HG03097 (cell line): ENCODE measurements around the gene ADAMTS15.

Experiments used
- ATAC-seq: cut with Tn5 transposase; IDR thresholded peaks from one replicate; pipeline ENCODE4 v1.9.1; 2021; ENCODE audit not compliant: unreplicated experiment, low FRiP score

The ADAMTS15 gene

DNA sequence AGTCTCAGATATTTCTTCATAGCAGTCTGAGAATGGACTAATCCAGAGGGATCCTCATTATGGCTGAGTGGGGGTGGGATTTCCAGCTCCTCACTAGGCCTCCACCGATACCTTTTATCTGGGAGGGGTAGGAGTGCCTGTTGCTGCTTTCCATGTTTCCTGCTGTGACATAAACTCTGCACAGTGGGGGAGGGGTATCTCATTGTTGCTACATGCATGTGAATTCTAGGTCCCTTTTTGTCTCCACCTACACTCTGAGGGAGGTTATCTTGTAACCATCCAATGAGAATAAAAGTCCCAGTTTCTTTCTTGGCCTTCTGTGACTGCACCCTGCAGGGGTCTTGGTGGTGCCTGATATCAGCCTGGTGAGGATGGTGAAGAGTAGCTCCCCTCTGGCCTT lies 60.5 kb downstream of the ADAMTS15 start:
- no peak for ATAC-seq

GRCh38 chr11:130509942-130510341 lies 61.5 kb downstream of the ADAMTS15 start:
- no peak for ATAC-seq

GRCh38 chr11:130510407-130511006 lies 62.1 kb downstream of the ADAMTS15 start:
- no peak for ATAC-seq

GRCh38 chr11:130511765-130512164 lies 63.3 kb downstream of the ADAMTS15 start:
- ATAC-seq: no peak

DNA sequence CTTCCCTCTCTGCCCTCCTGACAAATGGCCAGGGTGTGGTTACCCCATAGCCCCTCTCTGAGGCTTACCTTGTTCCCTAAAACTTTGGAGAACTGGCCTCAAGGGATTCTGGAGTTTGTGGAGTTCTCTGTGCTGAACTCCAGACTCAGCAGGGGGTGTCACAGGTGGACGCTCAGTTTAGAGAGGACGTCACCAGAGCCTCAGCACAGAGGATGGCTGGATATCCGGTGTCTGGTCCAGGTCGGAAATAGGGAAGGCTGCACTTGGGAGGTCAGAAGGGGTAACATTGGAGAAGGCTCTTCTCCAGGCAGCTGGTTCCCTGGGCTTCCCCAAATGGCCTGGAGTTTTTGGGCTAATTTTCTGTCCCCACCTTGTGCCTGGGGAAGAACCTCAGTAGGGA lies 64.2 kb downstream of the ADAMTS15 start:
- no peak for ATAC-seq

DNA sequence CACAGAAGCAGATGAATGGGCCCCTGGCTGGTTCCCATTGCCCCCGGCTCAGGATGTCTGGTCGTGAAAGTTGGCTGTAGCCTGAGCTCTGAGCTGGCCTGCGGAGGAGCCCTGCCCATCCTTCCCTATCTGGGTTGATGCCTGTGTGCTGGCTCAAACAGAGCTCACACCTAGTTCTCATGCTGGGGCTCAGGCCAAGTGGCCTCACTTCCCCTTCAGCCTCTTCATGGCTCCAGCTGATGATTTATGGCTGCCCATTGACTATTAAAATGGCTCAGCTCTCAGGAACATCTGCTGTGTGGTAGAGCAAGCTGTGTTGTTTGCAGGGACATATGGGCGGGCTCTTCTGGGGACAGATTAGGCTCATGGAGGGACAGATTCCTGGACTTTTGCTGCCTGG lies 64.7 kb downstream of the ADAMTS15 start:
- ATAC-seq: no peak

- no peak for ATAC-seq
These were observed 65.9 kb downstream of the ADAMTS15 start for GRCh38 chr11:130514316-130514715.

GRCh38 chr11:130514851-130515250 lies 66.4 kb downstream of the ADAMTS15 start:
- no peak for ATAC-seq

GRCh38 chr11:130515829-130516553 lies 67.5 kb downstream of the ADAMTS15 start:
- no peak for ATAC-seq

DNA sequence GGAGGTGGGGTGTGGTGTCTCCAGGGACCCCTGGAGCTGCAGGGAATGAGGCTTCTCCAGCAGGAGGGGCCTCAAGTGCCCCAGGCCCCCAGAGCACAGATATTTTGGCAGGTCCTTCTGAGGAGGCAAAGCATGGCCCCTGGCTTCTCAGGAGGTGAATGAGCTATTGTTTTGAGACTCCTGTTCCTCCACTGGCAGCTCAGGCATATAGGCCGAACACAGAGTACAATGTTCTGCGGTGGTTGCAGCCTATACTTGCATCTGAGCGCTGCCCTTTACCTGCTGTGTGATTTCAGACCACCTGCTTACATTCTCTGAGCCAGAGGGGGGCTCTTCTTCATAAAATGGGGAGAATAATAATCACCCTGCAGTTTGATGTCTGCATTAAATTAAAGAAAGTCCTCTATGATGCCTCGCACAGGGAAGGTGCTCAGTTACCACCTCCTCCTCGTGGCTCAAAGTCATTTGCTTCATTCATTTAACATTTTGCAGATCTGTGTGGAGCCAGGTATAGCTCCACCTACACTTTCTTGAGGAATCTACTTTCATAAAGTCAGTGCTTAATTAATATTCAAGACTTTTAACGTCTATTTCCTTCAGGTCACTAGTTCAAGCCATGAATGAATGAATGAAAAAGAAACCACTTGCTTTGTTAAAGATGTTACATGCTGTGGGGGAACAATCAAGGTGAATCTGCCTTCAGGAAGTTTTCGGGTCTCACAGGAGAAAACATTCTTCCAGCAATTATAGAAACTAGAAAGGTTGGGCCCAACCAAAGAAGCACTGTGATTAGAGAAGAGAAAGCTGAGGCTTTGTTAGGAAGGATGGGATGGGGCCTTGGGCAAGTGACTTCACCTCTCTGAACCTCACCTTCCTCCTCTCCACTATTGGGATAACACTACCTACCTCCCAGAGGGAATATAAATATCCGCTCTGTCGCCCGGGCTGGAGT lies 68.4 kb downstream of the ADAMTS15 start:
- no peak for ATAC-seq

GRCh38 chr11:130518164-130518680 lies 69.8 kb downstream of the ADAMTS15 start:
- ATAC-seq: no peak

DNA sequence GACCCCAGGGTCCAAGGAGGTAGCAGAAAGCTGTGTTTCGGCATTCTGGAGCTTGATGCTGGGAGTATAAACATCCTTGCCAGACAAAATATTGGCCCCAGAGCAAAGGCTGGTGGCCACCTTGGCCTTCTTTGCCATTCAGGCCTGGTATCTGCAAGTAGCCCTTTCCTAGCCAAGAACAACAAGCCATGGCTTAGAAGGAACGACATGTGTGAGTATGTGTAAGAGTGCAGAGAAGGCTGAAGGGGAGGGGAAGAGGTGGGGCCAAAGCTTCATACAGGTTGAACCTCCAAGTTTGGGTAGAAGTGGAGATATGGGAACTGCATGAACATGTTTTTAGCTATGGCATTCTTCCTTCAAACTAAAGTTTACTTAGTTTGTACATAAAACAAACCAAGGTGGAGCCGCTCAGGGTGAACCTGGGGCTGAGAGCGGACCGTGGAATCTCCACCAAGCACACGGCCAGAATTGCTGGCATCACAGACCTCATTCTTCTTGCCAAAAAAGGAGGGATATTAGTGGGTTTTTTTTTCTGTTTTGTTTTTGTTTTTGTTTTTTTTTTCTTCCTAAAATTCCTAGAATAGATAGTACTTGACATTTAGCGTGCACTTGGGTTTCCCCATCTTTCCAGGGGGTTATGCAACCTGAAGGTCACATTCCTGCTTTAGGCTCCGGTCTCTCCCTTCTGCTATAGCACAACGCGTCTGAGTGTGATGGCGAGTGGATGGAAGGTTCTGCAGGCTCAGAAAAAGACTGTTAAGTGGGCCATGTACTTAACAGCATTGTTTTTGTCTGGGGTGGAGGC lies 70.9 kb downstream of the ADAMTS15 start:
- no peak for ATAC-seq

DNA sequence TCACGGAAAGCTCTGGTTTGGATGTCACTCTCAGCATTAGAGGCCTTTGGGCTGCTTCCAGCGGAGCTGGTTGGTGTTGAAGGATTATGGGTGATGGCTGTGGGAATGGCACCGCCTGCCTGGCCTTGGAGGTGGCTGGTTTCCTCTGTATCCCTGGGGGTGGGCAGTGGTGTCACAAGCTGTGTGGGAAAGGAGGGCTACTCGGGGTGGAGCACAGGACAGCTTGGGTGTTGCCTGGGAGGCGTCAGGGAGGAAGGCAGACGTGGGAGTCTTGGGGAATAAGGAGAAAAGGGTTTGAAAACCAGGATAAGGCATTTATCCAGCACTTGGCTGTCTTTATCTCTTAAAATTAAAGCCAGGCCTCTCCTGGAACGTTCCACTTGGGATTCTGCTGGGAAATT lies 71.8 kb downstream of the ADAMTS15 start:
- ATAC-seq: no peak

- ATAC-seq: no peak
These were observed 74.0 kb downstream of the ADAMTS15 start for GRCh38 chr11:130522284-130522961.

- no peak for ATAC-seq
These were observed 74.7 kb downstream of the ADAMTS15 start for GRCh38 chr11:130523166-130523565.

GRCh38 chr11:130523609-130524008 lies 75.2 kb downstream of the ADAMTS15 start:
- ATAC-seq: no peak

- no peak for ATAC-seq
These were observed 75.8 kb downstream of the ADAMTS15 start for GRCh38 chr11:130524132-130524790.

- ATAC-seq: no peak
These were observed 76.9 kb downstream of the ADAMTS15 start for GRCh38 chr11:130525307-130525706.
